Measurements from ENCODE around the gene APOBR.
"Not testable (repeated sequence)": the region's sequence is repeated elsewhere in the genome, so short reads cannot be mapped to it uniquely, and the experiment has no call there.

The APOBR gene

GRCh38 chr16:28528463-28528867 is 34.0 kb downstream of the APOBR start:
- DNase-seq, result no peak

- DNase-seq, result no peak
Measured at GRCh38 chr16:28529124-28529523, 34.7 kb downstream of the APOBR start.

- DNase-seq, result no peak
Measured at GRCh38 chr16:28531777-28532744, 37.6 kb downstream of the APOBR start.

- DNase-seq, result no peak
Measured at GRCh38 chr16:28532940-28533647, 38.7 kb downstream of the APOBR start.

- DNase-seq, result no peak
Measured at GRCh38 chr16:28534542-28535373, 40.3 kb downstream of the APOBR start.

GRCh38 chr16:28537076-28537475 is 42.6 kb downstream of the APOBR start:
- no peak for DNase-seq

- no peak for DNase-seq
Measured at GRCh38 chr16:28537964-28538732, 43.7 kb downstream of the APOBR start.

- DNase-seq, result no peak
Measured at GRCh38 chr16:28538733-28539596, 44.5 kb downstream of the APOBR start, which contains the start of gene NUPR1. TSS of gene NUPR1 (minus strand) at chr16:28538974. CDS start at chr16:28538907, 67 bp downstream.

GRCh38 chr16:28540346-28540745 is 45.9 kb downstream of the APOBR start:
- DNase-seq, result no peak

GRCh38 chr16:28542646-28543045 is 48.2 kb downstream of the APOBR start:
- no peak for DNase-seq

- DNase-seq, result no peak
Measured at GRCh38 chr16:28543072-28543471, 48.6 kb downstream of the APOBR start.

GRCh38 chr16:28544998-28545397 is 50.6 kb downstream of the APOBR start:
- no peak for DNase-seq

GRCh38 chr16:28545964-28546363 is 51.5 kb downstream of the APOBR start:
- DNase-seq, result not testable (repeated sequence)

GRCh38 chr16:28546626-28547025 is 52.2 kb downstream of the APOBR start:
- DNase-seq, result no peak

- DNase-seq, result no peak
Measured at GRCh38 chr16:28548306-28548802, 53.9 kb downstream of the APOBR start.
